Rectal smooth muscle tissue (tissue), 1 donor: ENCODE measurements around the gene TMEM129.
"Not testable (repeated sequence)": the region's sequence is repeated elsewhere in the genome, so short reads cannot be mapped to it uniquely, and the experiment has no call there.

Source experiments
- H3K27ac ChIP-seq: one replicate; pipeline ENCODE4 v1.7.0; 2013; ENCODE audit warnings: low read depth, low read length, inconsistent platforms
- H3K27me3 ChIP-seq: one replicate; pipeline ENCODE4 v1.7.0; 2013; ENCODE audit warnings: low read length; ENCODE audit not compliant: control insufficient read depth, insufficient read depth
- H3K36me3 ChIP-seq: one replicate; pipeline ENCODE4 v1.7.0; 2013; ENCODE audit warnings: low read length; ENCODE audit not compliant: control insufficient read depth, insufficient read depth
- H3K4me1 ChIP-seq: one replicate; pipeline ENCODE4 v1.7.0; 2013; ENCODE audit warnings: low read length; ENCODE audit not compliant: control insufficient read depth, insufficient read depth
- H3K4me3 ChIP-seq: one replicate; pipeline ENCODE4 v1.7.0; 2013; ENCODE audit warnings: low read length
- H3K9ac ChIP-seq: one replicate; pipeline ENCODE4 v1.7.0; 2013; ENCODE audit warnings: low read length

Gene TMEM129

GRCh38 chr4:1671011-1671410 lies 50.1 kb downstream of the TMEM129 start:
- not testable (repeated sequence) for H3K27ac ChIP-seq, H3K36me3 ChIP-seq, H3K4me1 ChIP-seq, H3K27me3 ChIP-seq, H3K9ac ChIP-seq, H3K4me3 ChIP-seq

DNA sequence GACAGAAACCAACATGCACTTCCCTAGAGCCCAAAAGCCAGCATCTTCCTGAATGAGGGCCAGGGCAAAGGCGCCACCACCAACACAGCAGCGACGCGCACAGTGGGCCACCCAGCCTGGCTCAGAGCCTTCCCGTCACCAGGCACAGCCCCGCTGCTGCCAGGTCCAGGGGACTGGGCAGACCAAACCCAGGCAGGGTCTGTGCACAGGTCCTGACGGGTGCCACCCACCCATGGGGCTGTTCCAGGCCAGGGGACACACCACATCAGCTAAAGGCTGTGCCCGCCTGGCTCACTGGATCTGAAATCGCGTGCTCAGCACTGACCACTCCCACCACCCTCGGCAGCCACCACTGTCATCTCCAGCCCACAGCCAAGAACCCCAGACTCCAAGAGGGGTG lies 50.8 kb downstream of the TMEM129 start:
- H3K27me3 ChIP-seq: no peaks in the 10 kb centered on the region
- no peak overlapping the region for H3K4me3 ChIP-seq
- H3K36me3 ChIP-seq: no peaks in the 10 kb centered on the region
- H3K9ac ChIP-seq: no peak overlapping the region
- no peak overlapping the region for H3K27ac ChIP-seq
- H3K4me1 ChIP-seq: no peaks in the 10 kb centered on the region

- no peak overlapping the region for H3K4me3 ChIP-seq
- no peaks in the 10 kb centered on the region for H3K27me3 ChIP-seq
- no peaks in the 10 kb centered on the region for H3K4me1 ChIP-seq
- no peak overlapping the region for H3K9ac ChIP-seq
- H3K36me3 ChIP-seq: no peaks in the 10 kb centered on the region
- no peak overlapping the region for H3K27ac ChIP-seq
Observed at GRCh38 chr4:1669850-1670249, 51.3 kb downstream of the TMEM129 start.

DNA sequence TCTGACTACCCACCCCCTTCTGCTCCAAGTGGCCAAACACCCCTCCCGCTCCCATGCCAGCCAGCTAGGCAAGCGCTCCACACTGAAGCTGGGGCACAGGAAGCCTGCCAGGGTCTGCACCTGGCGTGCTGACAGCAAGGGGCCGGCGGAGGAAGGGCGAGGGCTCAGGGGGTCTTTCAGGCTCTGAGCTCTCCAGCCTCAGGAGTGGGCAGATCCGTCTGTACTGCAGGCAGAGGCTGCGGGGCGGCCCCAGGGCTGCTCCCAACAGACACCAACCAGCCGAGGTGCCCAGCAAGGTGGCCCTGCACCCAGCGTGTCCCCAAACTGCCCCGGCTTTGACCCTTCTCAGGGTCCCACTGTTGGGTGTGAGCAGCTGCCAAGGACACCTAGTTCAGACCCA lies 51.9 kb downstream of the TMEM129 start:
- no peaks in the 10 kb centered on the region for H3K4me1 ChIP-seq
- no peak overlapping the region for H3K9ac ChIP-seq
- no peaks in the 10 kb centered on the region for H3K36me3 ChIP-seq
- H3K27me3 ChIP-seq: no peaks in the 10 kb centered on the region
- no peak overlapping the region for H3K27ac ChIP-seq
- H3K4me3 ChIP-seq: no peak overlapping the region

DNA sequence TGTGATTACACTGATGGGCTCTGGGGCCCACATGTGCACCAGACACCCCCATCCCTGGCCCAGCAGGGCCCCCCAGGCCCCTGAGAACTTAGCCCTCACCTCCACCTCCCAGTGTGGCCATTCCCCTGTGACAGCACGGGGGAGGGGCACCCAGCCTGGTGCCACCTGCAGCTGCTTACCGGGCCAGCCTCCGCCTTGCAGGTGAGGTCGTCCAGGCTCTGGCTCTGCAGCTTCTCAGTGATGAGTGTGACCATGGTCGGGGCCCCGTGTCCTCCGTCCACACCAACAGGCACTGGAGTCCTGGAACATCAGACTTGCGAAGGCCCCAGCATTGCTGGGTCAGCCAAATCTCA lies 52.7 kb downstream of the TMEM129 start:
- H3K4me1 ChIP-seq: no peaks in the 10 kb centered on the region
- no peaks in the 10 kb centered on the region for H3K27me3 ChIP-seq

DNA sequence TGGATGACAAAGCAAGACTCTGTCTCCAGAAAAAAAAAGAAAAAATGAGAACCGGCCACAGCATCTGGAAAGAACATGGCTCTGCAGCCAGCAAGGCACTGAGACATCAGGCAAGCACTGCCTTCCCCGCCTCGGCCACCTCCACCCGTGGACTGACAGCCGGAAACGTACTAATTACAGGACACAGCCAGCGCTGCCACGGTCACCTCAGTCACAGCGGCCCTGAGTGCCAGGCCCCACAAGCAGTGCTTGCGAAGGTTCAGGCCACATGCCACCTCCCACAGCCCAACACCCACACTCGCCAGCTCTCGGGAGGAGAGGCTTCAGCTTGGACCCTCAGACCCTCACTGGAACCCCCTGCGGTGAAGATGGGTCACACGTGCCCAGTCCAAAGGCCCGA lies 53.9 kb downstream of the TMEM129 start:
- no peak overlapping the region for H3K27ac ChIP-seq
- no peaks in the 10 kb centered on the region for H3K27me3 ChIP-seq
- no peaks in the 10 kb centered on the region for H3K36me3 ChIP-seq
- no peaks in the 10 kb centered on the region for H3K4me1 ChIP-seq
- no peak overlapping the region for H3K4me3 ChIP-seq
- no peak overlapping the region for H3K9ac ChIP-seq

More for the DNA sequence above, 52.7 kb downstream of the TMEM129 start:
- Histone ChIP-seq H3K36me3 (no peaks in the 10 kb centered on the region), H3K4me3 (no peak overlapping the region), H3K27ac (no peak overlapping the region), H3K9ac (no peak overlapping the region)

- no peak overlapping the region for H3K9ac ChIP-seq
- H3K4me1 ChIP-seq: no peaks in the 10 kb centered on the region
- H3K27me3 ChIP-seq: no peaks in the 10 kb centered on the region
- no peaks in the 10 kb centered on the region for H3K36me3 ChIP-seq
- no peak overlapping the region for H3K4me3 ChIP-seq
- no peak overlapping the region for H3K27ac ChIP-seq
Observed at GRCh38 chr4:1666391-1666790, 54.7 kb downstream of the TMEM129 start.
